Stimulated activated CD8-positive, alpha-beta memory T cell treated with anti-CD3 and anti-CD28 coated beads, Interleukin-15, amount 100 ng/mL, for 1 hour (primary cell): ENCODE data around the gene PCLO.
"Not testable (repeated sequence)": the region's sequence is repeated elsewhere in the genome, so short reads cannot be mapped to it uniquely, and the experiment has no call there.

Source experiments
- DNase-seq: peaks from one replicate; pipeline ENCODE4 v3.0.0-alpha.2; 2020; ENCODE audit warnings: low read depth

Gene PCLO

DNA sequence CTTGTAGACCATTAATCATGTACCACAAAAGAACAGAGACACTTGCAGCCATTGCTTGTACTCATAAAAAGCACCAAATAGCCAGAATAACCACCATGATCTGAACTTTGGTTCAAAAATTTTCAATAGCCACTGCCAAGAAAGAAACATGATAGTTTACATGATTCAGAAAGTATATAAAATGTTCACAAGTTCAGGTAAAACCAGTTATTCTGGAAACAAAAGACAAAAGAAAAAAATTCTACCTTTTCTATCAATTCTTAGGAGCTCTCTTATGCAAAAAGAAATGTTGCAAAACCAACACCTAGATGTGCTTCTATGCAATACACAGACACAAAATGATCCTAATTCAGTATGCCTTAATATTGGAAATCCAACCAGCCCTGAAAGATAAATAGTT is 108.7 kb downstream of the PCLO start:
- DNase-seq = no peak

DNA sequence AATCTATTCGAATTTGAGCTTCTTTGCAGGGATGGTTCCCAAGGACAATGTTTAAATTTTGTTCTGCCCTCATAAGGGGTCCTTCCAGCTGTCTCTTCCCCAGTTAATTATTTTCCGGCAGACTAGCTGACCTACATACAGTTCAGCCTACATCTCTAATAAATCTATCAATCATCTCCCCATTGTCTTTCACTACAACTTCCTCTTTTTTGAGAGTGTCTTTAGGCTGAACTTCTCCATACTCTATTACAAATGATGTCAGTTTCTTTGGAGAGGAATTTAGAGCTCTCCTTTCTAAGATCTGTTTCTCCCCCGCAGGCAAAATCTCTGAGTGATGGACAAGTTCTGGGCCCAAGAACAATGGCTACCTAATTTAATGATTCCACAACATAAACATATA is 122.2 kb downstream of the PCLO start:
- DNase-seq = no peak

DNA sequence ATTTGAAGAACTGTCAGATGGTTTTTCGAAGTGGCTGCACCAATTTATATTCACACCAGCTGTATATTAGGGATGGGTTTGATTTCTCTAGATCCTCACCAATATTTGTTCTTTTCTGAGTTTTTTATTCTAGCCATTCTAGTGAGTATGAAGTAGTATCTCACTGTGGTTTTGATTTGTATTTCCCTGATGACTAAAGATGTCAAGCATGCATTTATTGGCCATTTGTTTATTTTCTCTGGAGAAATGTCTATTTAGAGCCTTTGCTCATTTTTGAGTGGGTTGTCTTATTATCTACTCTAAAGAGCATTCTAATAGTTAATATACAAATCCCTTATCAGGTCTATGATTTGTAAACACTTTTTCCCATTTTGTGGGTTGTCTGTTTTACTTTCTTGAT is 123.9 kb downstream of the PCLO start:
- DNase-seq = no peak

DNA sequence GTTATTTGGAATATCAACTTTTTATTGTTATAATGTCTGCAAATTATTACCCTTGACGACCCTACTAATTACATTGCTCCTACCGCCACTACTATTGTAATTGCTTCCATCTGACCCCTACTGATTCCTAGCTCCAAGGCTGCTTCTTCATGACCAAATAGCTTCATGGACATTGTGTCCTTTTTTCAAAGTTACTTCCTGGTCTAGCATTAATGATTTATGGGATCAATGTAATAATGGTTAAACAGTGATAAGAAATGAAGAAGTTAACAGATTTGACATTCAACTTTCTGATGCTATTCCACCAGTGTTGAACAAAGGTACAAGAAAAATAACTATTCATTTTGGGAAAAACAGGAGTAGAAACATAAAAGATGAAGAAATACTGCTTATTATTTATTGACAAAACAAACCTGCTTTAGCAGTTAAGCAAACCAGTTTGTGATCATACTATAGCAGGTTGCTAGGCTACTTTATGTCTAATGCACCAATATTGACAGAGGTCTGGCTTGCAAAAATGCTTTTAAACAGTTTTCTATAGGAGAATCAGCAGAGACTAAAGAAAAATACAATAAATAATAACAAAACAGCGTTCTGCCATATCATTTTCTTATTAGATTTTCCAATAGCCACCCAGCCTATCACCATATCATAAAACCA is 125.8 kb downstream of the PCLO start:
- no peak for DNase-seq

DNA sequence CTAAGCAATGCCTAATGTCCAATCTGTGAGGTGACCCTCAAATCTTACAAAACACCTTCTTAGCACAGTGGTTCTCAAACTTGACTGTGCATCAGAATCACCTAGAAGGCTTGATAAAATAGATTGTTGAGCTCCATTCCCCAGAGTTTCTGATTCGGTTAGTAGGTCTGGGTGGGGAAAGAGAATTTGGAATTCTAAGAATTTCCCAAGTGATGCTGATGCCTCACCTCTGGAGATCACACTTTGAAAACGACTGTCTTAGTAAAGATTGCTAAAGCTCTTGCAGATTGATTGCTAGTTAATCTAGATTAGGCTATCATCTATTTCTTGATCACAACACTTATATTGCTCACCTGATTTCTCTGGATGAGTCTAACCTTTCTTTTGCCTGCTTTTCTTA is 126.6 kb downstream of the PCLO start:
- no peak for DNase-seq

DNA sequence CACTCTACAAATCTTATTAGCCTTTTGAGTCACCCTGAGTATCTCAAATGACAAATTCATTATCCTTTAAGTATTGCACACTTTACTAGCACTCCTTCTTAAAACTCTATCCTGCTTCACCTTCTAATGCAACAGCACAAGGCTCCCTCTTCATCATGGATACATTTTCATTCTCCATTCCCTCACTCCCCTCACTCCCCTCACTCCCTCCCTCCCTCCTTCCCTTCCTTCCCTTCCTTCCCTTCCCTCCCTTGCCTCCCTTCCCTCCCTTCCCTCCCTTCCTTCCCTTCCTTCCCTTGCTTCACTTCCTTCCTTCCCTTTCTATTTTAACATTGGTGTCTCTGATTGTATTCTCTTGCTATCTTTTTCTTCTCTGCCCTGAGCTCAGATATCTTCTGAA is 130.5 kb downstream of the PCLO start:
- no peak for DNase-seq

DNA sequence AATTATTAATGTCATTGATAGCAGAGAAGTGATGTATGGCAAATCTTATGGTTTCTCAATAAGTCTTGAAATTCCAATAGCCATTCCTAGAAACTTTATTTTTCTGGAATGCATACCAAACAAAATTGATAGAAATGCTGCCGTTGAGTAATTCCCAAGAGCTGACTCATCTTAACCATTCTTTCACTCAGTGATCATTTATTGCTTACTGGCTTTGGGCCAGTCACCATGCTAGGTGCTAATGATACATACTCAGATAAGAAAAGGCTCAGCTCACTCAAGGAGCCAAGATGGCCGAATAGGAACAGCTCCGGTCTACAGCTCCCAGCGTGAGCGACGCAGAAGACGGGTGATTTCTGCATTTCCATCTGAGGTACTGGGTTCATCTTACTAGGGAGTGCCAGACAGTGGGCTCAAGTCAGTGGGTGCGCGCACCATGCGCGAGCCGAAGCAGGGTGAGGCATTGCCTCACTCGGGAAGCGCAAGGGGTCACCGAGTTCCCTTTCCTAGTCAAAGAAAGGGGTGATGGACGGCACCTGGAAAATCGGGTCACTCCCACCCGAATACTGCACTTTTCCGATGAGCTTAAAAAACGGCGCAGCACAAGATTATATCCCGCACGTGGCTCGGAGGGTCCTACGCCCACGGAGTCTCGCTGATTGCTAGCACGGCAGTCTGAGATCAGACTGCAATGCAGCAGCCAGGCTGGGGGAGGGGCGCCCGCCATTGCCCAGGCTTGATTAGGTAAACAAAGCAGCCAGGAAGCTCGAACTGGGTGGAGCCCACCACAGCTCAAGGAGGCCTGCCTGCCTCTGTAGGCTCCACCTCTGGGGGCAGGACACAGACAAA is 138.6 kb downstream of the PCLO start:
- not testable (repeated sequence) for DNase-seq

DNA sequence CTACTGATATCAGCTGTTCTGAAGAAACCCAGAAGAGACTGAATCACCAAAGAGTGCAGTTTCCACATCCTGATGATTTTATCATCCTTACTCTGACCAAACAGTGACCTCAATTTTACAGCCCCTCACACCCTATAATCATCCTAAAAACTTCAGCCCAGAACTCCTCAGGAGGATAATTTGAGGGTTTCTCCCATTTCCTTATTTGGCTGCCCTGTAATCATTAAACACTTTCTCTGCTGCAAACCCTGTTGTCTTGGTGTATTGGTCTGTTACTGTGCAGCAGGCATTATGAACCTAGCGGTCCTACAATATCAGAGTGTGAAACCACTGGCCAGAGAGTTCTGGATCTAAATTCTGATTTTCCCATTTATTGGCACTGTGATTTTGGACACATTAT is 141.7 kb downstream of the PCLO start:
- DNase-seq = no peak

DNA sequence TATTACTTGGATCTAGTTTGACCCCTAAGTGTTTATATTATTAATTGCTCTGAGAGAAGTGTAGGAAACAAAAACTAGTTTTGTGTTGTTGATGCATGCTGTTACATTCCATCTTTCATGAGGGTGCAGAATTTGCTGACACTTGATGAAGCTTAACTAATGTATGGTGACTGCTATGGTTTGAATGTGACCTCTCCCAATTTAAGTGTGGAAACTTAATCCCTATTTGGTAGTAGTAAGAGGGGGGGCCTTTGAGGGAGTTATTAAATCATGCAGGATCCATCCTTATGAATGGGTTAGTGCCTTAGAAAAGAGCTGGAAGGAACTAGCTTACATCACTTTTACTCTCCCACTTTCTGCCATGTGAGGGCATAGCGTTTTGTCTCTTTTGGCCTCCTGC is 142.5 kb downstream of the PCLO start:
- DNase-seq = no peak

DNA sequence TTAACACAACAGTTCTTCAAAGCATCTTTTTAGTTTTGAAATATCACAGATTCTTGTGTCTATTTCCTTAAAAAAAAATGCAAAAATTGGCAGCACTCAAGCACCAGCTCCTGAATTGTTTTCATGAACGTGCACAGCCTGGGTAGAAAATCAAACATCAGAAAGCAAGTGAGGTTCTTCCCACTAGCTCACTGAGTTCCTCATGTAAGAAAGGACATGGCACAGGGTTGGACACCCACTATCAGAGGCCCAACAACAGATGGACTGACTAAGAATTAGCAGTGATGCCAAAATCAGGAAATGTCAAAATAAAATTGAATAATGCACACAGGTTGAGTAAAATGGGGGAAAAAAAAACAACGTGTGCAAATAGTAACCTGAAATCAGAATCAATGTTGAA is 146.8 kb downstream of the PCLO start:
- DNase-seq = no peak

DNA sequence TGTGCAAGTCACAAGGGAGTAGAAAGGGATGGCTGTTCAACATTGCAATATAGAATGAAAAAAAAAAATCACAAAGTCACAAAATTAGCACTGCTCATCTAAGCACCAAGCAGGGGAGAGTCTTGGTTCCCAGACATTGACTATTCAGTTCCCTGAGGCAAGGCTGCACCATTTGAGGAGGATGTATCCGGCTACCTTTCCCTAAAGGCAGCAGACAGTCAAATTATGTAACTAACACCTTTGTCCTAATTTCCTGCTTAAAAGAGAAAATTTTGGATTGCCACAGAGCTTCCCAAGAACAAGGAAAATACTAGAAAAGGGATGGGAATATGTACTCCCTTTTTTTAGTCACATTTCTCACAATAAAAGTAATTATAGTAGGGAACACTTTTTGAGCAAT is 148.1 kb downstream of the PCLO start:
- DNase-seq = no peak

DNA sequence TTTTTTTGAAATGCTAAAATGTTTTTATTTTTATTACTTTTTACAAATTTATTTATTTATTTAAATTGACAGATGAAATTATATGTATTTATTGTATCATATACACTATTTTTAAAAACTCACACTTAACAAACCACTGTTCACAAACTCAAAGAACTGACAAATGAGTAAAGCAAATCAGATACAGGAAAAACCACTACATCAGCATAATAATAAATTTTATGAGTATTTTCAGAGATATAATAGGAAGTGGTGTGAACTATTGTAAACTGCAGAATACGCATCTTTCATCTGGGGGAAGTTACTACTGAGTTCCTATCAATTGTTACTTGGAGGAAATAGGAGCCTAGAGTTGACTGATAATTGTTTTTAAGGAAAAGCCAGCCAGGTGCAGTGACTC is 150.7 kb downstream of the PCLO start:
- DNase-seq = no peak

DNA sequence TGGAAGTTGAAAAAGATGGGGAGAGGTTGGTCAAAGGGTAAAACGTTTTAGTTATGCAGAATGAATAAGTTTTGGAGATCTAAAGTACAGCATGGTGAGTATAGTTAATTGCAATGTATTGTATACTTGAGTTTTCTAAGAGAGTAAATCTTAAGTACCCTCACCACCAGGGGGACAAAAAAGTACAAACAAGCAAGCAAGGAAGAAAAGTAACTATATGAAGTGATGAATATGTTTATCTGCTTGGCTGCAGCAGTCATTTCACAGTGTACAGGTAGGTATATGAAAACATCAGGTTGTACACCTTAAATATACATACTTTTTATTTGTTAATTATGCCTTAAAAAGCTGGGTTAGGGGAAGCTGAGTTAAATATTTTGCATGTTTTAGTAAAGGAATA is 157.3 kb downstream of the PCLO start:
- no peak for DNase-seq

DNA sequence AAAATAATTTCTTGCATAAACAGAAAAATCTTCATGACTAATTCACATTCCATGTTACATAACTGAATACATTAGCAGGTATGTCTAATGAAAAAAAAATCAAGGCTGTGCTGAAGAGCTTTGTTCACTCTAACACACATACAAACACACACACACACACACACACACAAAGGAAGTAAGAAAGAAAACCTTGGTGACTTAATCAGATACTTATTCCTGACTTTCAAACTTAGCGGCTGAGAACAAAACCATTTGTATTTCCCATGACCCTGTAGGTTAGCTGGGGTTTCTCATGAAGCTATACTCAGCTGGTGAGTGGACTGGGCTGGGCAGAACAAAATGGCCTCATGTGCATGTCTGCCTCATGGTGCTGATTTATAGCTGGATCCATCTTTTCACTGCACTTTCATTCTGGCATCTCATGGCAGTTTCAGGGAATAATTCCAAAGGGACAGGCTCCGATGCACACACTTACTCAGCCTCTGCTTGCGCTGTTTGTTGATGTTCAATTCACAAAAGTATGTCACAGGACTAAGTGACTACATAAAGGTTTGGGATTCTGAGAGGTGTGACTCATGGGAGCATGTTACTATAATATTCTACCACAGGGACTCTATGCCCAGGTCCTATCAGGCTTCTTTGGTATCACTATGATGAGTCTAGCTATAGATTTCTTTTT is 161.2 kb downstream of the PCLO start:
- DNase-seq = no peak

DNA sequence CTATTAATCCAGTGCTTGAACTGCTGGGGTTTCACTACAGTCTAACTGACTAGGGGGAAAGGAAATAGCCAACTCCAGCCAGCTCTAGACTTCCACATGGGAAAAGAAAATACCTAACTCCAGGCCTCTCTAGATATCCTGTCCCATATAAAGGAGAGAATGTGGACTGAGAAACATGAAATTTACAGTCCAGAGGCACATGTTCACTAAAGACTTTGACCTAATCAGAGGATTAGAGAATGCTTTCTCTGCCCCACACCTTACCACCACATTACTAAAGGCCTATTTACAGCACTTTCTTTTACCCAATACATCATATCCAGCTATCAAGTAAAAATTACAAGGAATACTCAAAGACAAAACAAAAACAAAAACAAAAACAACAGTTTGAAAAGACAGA is 164.2 kb downstream of the PCLO start:
- no peak for DNase-seq

DNA sequence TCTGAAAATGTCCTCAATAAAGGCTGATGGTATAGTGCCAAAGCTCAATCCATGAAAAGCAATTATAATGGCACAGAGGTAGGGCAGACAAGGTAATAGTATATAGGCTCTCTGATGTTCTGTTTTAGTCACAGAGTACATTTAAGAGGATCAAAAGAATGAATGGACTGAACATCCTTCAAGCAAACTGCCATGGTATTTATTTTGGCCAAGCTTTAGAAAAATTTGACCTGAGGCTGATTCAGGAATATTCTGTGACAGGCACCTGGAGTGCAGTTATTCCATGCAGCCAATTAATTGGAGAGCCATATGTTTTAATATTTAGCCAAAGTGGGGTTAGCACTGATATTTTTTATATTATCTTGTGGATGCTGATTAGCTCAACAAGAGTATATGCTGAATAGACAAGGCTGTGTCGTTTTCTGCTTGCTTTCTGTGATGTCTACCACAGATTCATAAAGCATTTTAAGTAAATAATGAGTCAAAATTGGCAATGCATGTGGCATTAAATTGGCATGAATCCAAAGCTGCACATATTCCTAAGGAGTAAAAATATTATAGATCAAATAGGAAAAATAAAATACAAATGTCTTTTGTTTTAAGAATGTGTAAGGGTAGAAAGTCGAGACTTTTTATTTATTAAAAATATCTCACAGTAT is 177.4 kb downstream of the PCLO start:
- no peak for DNase-seq

DNA sequence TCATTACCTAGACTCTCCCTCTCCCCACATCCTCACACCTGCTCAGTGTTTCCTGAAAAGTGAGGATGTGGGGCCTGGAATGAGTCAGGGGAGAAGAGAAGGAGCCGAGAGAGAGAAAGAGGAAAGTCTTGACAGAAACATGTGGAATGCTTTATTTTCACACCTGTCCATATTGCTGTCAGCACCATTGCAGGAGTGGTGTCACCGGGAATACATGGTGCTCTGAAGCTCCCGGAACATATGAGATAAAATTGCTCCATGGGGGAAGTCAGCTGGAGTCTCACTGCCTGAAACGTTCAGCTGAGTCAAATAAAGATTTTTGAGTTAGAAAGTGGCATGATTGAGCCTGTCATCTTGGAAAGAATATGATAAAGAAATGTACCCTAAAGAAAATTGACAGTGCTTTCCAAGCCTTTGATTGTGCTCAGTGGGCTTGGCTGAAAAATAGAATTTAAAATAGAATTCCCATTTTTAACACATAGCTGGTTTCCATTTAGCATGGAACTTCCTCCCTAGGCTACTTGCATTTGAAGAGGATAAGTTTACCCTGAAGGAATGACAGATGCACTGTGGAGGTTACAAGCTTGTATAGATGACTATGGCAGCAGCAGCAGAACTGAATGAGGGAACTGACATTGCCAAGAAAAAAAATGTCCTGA is 182.4 kb downstream of the PCLO start:
- no peak for DNase-seq

DNA sequence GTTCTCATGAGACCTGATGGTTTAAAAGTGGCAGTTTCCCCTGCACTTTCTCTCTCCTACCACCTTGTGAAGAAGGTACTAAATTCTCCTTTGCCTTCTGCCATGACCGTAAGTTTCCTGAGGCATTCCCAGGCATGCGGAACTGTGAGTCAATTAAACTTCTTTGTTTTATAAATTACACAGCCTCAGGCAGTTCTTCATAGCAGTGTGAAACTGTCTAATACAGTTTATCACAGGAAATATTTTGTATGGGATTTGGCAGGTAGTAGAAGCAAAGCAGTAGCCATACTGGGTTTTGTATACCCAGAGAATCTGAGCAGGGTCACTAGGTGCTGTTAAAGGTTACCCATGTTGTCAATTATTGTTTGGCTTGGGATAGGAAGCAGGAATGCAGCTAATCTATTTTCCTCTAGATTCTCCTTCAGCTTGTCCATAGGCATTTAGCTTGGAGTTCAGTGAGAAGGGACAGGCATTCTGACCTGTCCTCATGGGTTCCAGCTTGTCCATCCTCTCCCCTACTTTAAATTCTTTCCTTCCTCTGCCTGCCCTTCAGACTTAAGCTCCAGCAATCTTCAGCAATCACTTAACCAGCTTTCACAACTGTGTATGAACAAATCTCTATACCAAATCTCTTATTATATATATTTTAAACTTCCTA is 186.7 kb downstream of the PCLO start:
- DNase-seq = no peak

DNA sequence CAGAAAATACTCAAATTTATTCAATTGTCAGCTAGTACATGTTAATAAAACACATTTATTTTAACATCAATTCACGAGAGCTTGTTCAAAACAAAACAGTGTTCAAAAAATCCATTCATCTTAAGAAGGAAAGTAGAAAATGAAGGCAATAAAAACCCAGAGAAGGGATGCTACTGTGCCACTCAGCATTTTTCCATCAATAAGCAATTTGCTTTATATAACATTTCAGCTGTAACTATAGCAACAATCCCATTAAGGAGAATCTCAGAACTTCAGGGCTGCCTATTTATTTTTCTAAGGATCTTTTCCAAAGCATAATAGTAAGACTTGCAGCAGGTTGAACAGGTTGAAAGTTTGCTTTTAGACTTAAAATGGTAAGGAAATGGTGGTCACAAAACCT is 190.5 kb downstream of the PCLO start:
- no peak for DNase-seq

DNA sequence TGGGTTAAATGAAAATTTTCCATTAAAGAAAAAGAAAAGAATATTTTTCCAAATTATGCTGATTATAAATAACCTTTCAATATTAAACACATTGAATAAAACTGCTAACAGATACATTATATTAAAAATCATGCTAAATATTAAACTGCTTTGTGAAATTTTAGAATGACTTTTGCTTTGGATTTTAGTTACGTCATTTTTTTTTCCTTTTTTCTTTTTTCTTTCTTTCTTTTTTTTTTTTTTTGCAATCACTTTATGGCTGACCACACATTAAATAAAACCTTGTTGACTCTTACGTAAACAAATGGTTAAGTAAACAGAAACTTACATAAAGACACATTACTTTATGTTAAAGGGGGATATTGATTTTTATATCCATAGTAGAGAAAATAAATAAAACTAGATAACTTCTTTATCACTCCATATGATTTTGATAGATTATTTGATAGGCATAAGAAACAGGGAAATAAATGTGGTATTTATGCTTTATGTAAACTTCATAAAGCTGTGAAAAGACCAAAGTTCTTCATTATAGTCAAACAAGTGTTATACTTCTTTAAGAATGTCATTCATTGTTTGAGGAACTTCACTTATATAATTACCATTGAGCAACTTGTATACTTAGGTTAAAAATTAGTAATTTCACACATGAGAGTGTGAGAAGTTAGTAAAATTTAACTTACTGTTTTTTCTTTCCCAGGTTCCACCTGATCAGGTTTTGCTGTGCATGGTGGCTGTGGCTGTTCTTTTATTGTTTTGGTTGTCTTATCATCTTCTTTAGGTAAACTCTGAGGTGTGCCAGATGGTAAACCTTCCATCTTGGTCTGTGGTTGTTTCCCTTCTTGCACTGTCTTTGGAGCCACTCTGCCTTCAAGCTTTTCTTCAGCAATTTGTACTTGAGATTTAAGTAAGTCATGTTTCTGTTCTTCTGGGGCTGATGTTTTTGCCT is 197.3 kb downstream of the PCLO start:
- no peak for DNase-seq
